HG03103 (cell line): ENCODE data around the gene SMIM30.

Experiments
- ATAC-seq: cut with Tn5 transposase; IDR thresholded peaks from one replicate; pipeline ENCODE4 v1.9.1; 2021; ENCODE audit warnings: low read depth; ENCODE audit not compliant: unreplicated experiment

Gene SMIM30

DNA sequence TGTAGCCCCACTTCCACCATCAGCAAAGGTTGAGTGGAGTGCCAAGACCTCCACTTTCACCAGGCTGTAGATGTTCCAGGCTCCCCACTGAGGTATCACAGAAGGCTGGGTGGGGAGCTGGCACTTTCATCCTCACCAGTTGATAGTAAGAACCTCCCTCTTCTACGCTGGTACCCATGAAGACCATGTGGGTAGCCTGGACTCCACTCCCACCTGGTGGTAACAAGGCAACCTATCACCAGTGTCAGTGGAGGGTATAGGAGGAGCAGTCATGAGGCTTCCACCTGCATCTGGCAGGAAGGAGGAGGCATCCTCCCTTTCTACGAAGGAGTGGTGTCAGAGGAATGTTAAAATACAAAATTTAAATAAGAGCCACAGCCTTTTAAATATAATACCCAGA, 4.4 kb downstream of the SMIM30 start:
- ATAC-seq = no peak

DNA sequence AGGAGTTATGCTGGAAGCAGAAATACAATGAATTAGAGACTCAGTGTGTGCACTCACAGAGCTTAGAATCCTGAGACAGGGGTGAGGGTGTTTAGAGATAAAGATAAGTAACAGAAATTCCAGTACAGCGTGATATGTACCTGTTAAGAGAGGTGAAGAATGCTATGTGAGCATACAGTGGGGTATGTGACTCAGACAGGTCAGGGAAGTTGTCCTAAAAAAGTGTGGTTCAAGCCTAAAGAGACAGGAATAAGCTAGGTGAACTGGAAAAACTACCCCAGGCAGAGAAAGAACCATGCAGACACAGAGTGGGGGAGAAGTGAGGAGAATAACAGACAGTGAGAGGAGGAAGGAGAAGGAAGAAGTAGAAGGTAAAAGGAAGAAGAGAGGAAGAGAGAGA, 8.6 kb downstream of the SMIM30 start:
- no peak for ATAC-seq

- ATAC-seq = no peak
Measured at GRCh38 chr7:113100121-113100603, 18.2 kb downstream of the SMIM30 start.

DNA sequence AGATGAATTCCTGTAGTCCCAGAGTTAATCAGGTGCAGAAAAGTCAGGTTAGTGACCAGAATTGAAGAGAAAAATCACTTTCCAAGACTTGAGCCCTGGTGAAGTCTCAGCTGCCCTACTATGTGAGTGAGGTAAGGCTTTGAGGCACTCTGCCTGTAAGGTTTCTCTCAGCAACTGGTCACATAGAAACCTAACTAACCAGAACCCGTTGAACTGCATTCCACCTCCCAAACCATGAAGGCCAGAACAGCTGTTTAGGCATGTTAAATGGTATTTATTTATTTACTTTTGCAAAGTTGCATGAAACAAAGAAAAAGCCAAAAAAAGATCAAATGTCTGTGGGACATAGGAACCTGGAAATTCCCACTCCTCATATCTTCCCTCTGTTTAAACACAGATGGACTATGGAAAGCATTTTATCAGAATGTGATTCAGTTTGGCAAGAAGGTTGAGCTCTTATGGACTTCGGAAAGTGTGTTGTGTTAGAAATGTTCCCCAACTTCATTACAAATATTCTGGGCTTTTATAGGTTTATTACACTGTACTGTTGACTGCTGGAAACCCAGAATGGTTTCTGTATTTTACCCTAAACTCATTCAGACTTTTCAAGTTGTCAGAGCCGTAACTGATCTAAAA, 19.0 kb downstream of the SMIM30 start:
- no peak for ATAC-seq

DNA sequence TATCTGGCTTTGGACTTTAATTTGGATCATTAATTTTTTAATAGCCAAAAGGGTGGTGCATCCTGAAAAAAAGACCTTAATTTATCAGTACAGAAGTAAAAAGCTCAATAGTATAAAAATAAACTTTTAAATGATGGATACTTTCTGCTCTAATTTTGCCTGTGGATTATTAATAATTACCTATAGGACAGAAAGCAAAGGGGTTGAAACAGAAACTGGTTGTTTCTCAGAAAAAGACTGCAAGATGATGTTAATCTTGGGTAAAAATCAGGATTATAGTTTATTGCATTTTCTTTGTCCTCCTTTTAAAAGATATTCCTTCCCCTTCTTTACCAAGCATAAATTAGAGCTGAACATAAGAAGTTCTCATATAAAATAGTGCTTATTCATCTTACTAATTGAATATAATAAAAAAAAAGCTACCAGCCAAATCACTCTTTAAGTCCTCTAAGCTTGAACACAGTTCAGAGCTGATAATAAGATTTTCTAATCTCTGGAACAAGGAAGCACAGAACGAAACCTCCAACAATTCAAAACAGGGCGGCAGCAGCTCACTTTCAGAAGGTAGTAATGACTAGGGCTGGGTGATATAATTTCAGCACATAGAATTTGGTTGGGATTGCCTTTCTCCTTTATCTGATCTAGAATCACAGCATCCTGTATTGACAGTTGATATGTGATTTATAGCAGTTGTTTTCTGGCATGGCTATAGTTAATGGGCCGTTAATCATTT, 23.7 kb downstream of the SMIM30 start:
- no peak for ATAC-seq

GRCh38 chr7:113093561-113093960, 24.8 kb downstream of the SMIM30 start:
- no peak for ATAC-seq

DNA sequence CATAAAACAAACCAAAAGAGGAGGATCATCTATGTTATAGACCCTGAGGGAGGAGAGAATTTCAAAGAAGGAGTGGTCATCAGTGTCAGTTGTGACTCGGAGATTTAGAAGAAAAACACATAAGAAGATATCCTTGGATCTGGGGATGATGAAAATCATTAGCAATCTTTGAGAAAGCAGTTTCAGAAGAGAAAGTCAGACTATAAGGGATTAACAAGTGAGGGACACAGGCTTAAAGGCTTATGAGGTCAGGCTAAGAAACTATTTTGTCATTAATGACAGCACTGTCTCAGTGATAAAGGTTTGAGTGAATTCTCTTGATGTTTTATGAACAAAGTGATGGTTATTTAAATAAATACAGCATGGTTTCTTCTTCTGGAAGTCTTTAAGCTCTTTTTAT, 25.6 kb downstream of the SMIM30 start:
- no peak for ATAC-seq

- no peak for ATAC-seq
Measured at GRCh38 chr7:113087071-113087998, 31.0 kb downstream of the SMIM30 start.

GRCh38 chr7:113086431-113086888, 31.9 kb downstream of the SMIM30 start, which contains the start of gene GPR85:
Gene GPR85 (minus strand): TSS chr7:113086827. CDS start chr7:113084721, 2,106 bp downstream.
- peak; percentile 66 for ATAC-seq

DNA sequence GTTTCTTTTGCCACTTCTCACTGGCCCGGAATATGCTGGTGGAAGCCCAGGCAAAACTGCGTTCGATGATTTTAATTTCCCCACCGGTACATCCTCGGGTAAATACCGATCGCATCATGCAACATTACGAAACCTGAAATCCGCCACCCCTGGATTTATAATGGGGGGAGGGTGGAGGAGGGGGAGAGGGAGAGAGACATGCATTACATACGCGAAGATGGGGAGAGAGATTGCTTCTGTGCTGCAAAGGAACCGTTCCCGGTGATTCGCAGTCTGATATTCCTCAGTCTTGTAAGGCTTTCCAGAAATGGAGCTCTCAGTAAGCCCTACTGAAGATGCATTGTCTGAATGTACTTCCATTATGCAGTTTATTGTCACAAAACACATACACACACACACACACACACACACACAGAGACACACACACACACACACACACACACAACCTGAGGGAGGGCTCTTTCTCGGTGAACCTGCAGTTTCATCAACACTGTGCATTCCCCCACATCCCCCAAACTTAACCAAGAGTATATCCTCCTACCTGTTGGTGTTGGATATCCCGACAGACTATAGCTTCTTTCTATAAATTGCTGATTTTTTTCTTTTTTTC, 32.5 kb downstream of the SMIM30 start:
- ATAC-seq = peak; percentile 7

DNA sequence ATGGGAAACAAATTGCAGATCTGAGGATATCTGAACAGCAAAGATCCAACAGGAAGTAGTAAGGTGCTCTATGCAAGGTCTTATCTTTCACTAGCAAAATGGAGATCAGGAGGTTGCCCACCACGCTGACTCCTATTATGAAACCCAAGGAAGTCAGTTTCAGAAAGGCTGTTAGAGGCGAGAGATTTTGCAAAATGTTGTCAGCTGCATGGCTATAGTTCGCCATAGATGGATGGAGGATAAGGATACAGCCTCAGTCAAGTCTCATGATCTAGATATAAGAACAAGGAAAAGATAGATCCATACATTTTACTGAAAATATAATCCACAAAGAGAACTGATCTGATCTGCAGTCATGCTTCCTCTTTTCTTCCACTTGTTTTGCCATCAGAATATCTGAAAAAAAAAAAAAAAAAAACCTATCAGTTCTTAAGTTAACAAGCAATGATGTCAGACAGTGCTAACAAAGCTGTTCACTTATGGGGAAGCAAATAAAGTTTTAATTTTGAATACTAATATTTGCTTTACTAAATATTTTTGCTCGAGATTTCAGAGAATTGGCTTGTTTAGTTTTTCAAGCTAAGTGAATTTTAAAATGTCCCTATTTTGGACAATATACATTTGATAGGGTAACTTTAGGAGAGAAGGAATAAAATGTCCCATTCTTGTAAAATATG, 33.7 kb downstream of the SMIM30 start:
- no peak for ATAC-seq

DNA sequence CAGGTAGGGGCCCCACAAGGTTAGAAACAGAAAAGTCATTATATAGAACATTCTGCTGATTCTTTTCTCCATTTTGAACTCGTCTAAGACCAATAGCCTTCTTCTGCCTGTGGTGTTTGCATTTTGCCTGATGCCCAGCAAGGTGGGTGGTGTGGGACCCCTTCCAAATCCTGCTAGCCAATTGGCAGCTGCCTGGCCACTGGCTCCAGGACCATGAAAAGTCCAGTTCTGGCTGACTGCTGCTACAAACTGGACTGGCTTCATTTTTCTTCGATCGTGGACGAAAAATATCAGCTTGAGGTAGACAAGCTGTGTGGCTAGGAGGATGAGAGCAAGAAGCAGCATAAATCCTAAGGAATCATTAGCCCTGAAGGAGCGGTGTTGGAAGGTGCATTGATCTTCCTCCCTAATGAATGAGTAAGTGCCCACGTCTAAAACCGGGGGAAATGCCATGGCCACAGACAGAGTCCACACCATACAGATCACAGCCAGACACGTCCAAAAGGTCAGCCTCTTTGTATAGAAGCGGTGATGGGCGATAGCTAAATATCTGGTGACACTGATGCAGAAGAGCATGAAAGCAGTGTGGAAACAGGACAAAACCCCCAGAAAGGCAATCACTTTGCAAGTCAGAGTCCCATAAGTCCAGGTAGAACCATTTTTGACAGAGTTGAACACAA, 34.4 kb downstream of the SMIM30 start:
- ATAC-seq = no peak

DNA sequence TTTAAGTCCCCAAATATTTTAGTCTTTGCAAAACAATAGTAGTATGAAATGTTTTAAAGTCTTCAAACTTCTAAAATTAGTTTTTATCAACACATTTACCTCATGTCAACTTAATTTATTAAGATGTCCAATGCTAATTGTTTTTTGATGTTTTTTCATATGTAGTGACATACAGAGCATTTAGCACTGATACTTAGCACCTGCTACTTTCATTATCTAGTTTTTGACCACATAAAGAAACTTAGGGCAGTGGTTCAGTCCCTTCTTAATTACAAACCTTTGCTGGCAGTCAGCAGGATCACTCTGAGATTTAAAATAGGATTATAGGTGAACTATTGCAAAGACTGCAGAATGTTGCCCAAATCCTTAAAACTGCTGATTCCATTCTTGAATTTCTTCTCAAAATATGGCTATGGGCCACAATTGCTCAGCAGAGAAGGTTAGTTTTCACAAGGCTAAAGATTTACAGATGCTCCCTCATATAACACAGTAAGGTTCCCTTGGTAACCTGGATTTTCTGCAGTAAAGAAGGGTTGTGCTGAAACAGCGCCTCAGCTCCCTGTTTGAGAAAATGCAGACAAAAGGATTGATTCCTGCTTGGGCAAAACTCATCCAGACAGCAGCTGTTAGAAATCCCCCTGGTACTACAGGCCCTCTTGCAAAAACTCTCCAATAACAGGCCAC, 35.1 kb downstream of the SMIM30 start:
- no peak for ATAC-seq

DNA sequence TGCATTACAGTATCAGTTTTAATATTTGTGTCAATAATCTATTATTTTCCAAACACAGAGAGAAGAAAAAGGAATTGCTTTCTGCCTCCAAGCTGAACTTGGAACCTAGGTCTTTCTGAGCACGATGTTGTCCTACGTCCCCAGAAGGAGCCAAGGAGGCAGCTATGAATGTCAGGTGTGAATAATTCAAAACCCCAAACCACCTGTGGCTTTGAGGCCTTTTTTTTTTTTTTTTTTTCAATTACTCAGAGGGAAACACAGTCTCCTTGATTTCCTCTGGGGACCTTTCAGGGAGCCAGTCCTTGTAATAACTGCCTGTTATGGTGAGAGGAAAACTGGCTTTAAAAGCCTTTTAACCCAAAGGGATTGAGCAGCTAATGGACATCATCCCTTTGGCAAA, 40.0 kb downstream of the SMIM30 start:
- no peak for ATAC-seq

DNA sequence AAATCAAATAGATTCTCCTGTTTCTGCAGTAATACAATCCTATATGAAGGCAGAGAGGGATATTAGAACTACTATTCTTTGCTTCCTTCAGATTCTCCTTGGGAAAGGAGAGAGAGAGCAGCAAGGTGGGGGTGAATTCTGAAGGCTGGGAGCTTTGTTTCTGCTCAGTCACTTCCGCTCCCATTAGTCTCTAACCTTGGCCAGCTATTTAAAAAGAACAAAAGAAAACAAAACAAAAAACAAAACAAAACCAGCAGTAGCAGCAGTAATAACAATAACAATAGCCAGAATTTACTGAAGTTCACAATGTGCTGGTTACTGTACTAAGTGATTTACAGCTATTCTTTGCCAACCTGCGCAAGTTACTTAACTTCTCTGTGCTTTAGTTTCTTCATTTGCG, 41.7 kb downstream of the SMIM30 start:
- no peak for ATAC-seq

DNA sequence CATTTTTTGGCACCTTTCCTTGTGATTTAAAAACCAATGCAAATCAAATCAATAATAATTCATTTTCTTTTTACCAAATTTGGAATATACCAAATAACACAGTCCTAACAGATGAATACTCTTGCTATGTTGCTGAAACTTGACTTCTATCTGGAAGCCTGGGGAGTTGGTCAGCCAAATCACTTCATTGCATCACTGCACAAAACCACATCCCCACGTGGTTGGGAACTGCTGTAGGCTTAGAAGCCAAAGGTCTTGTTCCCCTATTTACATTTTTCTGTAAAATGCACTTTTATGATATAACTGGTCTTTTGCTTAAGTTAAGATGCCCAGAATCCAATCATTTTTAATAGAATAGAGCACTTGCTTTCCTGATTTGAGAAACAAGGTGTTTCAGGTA, 46.9 kb downstream of the SMIM30 start:
- ATAC-seq = peak; percentile 93
